Hepatocyte (in vitro differentiated cells): ENCODE results near the gene ZMYND12.

Experiments used
- CTCF ChIP-seq: fragments of 200-600 bp; sonication (generic); IDR thresholded peaks from 2 replicates; pipeline ENCODE4 v1.5.1; 2016; ENCODE audit warnings: antibody characterized with exemption, mild to moderate bottlenecking; ENCODE audit not compliant: poor library complexity
- EZH2 ChIP-seq: fragments of 200-600 bp; sonication (generic); IDR thresholded peaks from 2 replicates; pipeline ENCODE4 v1.6.1; 2016; ENCODE audit warnings: antibody characterized with exemption, mild to moderate bottlenecking, borderline replicate concordance

- no peak for TF ChIP-seq EZH2
- TF ChIP-seq CTCF = no peak
Observed at GRCh38 chr1:42449256-42449655, 6.6 kb downstream of the ZMYND12 start.
